Activated CD8-positive, alpha-beta memory T cell treated with anti-CD3 and anti-CD28 coated beads, Interleukin-2, amount 50 U/mL, for 24 hours (primary cell): ENCODE data around the gene EXOC2.
"Not testable (repeated sequence)": the region's sequence is repeated elsewhere in the genome, so short reads cannot be mapped to it uniquely, and the experiment has no call there.

Experiments
- DNase-seq: peaks from one replicate; pipeline ENCODE4 v3.0.0-alpha.2; 2020; ENCODE audit errors: extremely low read depth

The EXOC2 gene

GRCh38 chr6:635233-635632 is 57.7 kb downstream of the EXOC2 start:
- DNase-seq, result no peak

GRCh38 chr6:633611-634010 is 59.3 kb downstream of the EXOC2 start:
- DNase-seq, result no peak

- no peak for DNase-seq
Measured at GRCh38 chr6:628766-629165, 64.2 kb downstream of the EXOC2 start.

- DNase-seq, result no peak
Measured at GRCh38 chr6:626236-626635, 66.7 kb downstream of the EXOC2 start.

- no peak for DNase-seq
Measured at GRCh38 chr6:624979-625378, 68.0 kb downstream of the EXOC2 start.

GRCh38 chr6:622462-622861 is 70.5 kb downstream of the EXOC2 start:
- DNase-seq, result no peak

GRCh38 chr6:621931-622330 is 71.0 kb downstream of the EXOC2 start:
- DNase-seq, result no peak

- DNase-seq, result no peak
Measured at GRCh38 chr6:620950-621349, 72.0 kb downstream of the EXOC2 start.

- no peak for DNase-seq
Measured at GRCh38 chr6:620166-620565, 72.8 kb downstream of the EXOC2 start.

- DNase-seq, result no peak
Measured at GRCh38 chr6:617456-618100, 75.4 kb downstream of the EXOC2 start.

- DNase-seq, result no peak
Measured at GRCh38 chr6:613981-614380, 79.0 kb downstream of the EXOC2 start.

GRCh38 chr6:611928-612327 is 81.0 kb downstream of the EXOC2 start:
- no peak for DNase-seq

- no peak for DNase-seq
Measured at GRCh38 chr6:610882-611281, 82.1 kb downstream of the EXOC2 start.

GRCh38 chr6:609905-610304 is 83.0 kb downstream of the EXOC2 start:
- no peak for DNase-seq

GRCh38 chr6:606829-607379 is 86.0 kb downstream of the EXOC2 start:
- DNase-seq, result no peak

GRCh38 chr6:605895-606294 is 87.0 kb downstream of the EXOC2 start:
- not testable (repeated sequence) for DNase-seq

- no peak for DNase-seq
Measured at GRCh38 chr6:604579-604978, 88.4 kb downstream of the EXOC2 start.

- DNase-seq, result no peak
Measured at GRCh38 chr6:603265-603664, 89.7 kb downstream of the EXOC2 start.

GRCh38 chr6:599576-600448 is 93.1 kb downstream of the EXOC2 start:
- no peak for DNase-seq

- no peak for DNase-seq
Measured at GRCh38 chr6:593907-594212, 99.1 kb downstream of the EXOC2 start.

GRCh38 chr6:593139-593906 is 99.6 kb downstream of the EXOC2 start:
- peak; percentile 33 for DNase-seq

- no peak for DNase-seq
Measured at GRCh38 chr6:589090-589489, 103.8 kb downstream of the EXOC2 start.
